H1 (cell line): Measurements from ENCODE around the gene PDE6D. TPM values are rescaled to one million over a fixed set of nuclear protein-coding genes. Genes with fewer than 3 reads are reported as not detected.

Source experiments
- CHD1 ChIP-seq: IDR thresholded peaks from 2 replicates; pipeline ENCODE4 v1.6.1; 2012; ENCODE audit warnings: low read depth, low read length, improper control_type of control experiment
- CHD2 ChIP-seq: IDR thresholded peaks from 2 replicates; pipeline ENCODE4 v1.6.1; 2012; ENCODE audit warnings: low read length, improper control_type of control experiment
- HDAC2 ChIP-seq, 2 experiments: fragments of 300-600 bp in 1 of 2; sonication (generic) in 1 of 2; IDR thresholded peaks; 2 replicates each; pipeline ENCODE4 v1.6.1; 2011 to 2012; ENCODE audit warnings: low read depth in 2 of 2, low read length in 2 of 2, mild to moderate bottlenecking in 2 of 2, moderate library complexity in 2 of 2, borderline replicate concordance in 1 of 2, inconsistent platforms in 1 of 2
- SP2 ChIP-seq: IDR thresholded peaks from 2 replicates; pipeline ENCODE4 v1.6.1; 2012; ENCODE audit warnings: mild to moderate bottlenecking, low read length, inconsistent platforms
- polyA plus RNA-seq, 7 experiments: library from polyadenylated mRNA; depleted of rRNA in 3 of 7; stranded (reverse) in 5 of 7; unstranded in 2 of 7; fragments of >200 nt in 5 of 7; fragments of 200-250 nt in 2 of 7; gene quantifications; 1 replicate in 5 of 7; 2 replicates in 1 of 7; 4 replicates in 1 of 7; pipeline versions ENCODE4 v1.2.1 to v1.2.3, GENCODE V29; 2011 to 2013; ENCODE audit warnings: missing spikeins in 2 of 7, mixed read lengths in 2 of 7
- total RNA-seq: library from RNA; stranded (reverse); fragmentation: NEBNext Ultra II Directional; extraction: Animal tissue kit (Norgen Biotek cat#: 25700); gene quantifications from 2 replicates; pipeline ENCODE4 v1.2.1, GENCODE V29; 2021
- TF ChIP-seq, protein P1 (sequence below): IDR thresholded peaks from 2 replicates; pipeline ENCODE4 v1.6.1; 2011; ENCODE audit warnings: low read depth, mild to moderate bottlenecking, low read length; ENCODE audit not compliant: insufficient read depth

PDE6D gene
- total and polyA plus RNA-seq, 2 of the 8 experiments (the other 6 are each of a cell fraction or from before 2014, with no cell fraction given): 33.7 to 63.9 TPM

DNA sequence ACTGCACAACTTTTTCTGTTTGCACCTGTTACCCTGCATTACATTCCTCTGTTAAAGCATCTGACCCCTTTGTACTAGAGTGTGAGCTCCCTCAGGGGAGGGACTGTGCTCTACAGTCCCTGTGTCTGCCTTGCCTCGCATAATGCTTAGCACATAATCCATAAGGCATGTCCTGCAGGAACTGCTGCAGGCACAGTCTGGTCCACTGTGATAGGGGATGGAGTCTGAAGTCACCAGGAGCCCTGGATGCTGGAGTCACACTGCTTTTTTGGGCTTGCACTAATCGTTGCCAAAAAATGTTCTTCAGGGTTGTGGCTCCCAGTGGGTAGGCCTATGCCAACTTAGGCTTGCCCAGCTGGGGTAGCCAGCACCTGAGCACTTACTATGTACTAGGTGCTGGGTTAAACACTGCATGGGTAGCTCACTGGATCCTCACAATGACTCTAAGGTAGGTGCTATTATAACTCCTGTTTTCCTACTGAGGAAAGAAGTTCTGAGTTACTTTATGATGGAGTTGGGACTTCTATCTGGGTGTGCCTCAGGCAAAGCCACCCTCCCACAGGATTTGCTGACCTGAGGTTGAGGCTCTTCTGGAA, 38.5 kb upstream of the PDE6D start (continued):
- TF ChIP-seq, protein P1, sequence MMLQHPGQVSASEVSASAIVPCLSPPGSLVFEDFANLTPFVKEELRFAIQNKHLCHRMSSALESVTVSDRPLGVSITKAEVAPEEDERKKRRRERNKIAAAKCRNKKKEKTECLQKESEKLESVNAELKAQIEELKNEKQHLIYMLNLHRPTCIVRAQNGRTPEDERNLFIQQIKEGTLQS: no peak
- TF ChIP-seq SP2 (no peak), CHD1 (no peak), CHD2 (no peak), HDAC2 (IDR thresholded peaks at IDR 0.05; ENCODE audit: borderline replicate concordance in 1 of 2, low read depth in 2 of 2, low read length in 2 of 2) (no peak)
